CD1c-positive myeloid dendritic cell (primary cell): ENCODE results near the gene MAGI1.
"Not testable (repeated sequence)": the region's sequence is repeated elsewhere in the genome, so short reads cannot be mapped to it uniquely, and the experiment has no call there.

ENCODE experiments used
- DNase-seq: peaks from one replicate; pipeline ENCODE4 v3.0.0-alpha.2; 2016; ENCODE audit errors: extremely low spot score

Gene MAGI1

DNA sequence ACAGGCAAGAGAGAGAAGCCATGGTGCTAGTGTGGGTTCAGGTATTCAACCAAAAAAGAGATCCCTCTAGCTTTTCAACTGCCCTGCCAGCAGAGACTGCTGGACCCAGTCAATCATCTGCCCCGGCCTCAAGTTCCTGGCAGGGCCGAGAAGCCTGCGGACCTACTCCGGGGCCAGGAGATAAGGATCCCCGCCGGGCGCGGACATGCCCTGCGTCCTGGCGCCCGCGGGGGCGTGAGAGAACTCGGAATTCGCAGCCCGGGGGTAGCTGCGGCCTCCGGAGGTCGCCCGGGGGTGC, 821 bp upstream of the MAGI1 start:
- DNase-seq, result no peak

- no peak for DNase-seq
These were observed 363 bp downstream of the MAGI1 start for GRCh38 chr3:66038384-66038725.

DNA sequence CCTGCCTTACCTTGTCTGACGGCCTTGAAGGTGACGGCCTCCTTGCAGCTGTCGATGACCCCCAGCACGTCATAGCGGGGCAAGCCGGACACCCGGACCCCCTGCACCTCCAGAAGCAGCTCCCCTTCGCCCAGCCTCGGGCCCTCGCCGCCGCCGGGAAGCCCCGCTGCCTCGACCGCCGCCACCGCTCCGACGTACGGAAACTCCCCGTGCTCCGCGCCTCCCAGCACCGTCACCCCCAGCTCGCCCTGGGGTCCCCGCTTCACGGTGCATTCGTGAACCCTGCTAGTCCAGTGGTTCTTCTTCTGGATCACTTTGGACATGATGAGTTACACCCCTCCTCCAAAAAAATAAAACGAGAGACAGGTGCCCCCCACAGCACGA, 740 bp downstream of the MAGI1 start:
- DNase-seq, result no peak

DNA sequence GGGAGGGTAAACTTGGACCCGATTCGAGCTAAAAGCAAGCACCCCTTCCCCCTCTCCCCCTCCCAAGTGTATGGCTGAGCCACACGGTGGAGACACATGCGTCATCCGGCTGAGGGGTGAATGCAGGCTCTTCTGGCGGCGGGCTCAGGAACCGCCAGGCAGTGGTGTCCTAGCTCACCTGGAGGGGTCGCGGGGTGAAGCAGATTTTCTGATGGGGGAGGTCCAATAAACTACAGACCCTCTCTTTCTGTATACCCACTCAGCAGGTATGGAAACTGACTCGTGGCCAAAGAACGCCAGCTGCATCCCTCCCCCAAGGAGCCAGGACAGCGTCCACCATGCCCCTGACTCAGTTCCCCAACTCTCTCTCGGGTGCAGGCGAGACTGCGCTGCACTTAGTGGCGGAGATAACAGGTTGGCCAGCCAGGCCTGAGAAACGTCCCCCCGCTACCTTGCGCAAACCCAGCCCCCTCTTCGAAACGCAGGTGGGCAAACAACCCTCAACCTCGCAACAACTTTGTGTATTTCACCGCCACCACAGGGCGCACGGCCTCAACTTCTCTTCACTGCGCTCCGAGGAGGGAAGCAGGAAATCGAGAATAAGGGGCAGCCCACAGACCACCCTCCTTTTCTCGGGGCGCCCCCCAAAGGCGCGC, 1.3 kb downstream of the MAGI1 start:
- DNase-seq, result no peak

- DNase-seq, result no peak
These were observed 2.1 kb downstream of the MAGI1 start for GRCh38 chr3:66036586-66037148.

GRCh38 chr3:66035763-66036477, 2.8 kb downstream of the MAGI1 start:
- no peak for DNase-seq

- no peak for DNase-seq
These were observed 5.2 kb downstream of the MAGI1 start for GRCh38 chr3:66033241-66034138.

DNA sequence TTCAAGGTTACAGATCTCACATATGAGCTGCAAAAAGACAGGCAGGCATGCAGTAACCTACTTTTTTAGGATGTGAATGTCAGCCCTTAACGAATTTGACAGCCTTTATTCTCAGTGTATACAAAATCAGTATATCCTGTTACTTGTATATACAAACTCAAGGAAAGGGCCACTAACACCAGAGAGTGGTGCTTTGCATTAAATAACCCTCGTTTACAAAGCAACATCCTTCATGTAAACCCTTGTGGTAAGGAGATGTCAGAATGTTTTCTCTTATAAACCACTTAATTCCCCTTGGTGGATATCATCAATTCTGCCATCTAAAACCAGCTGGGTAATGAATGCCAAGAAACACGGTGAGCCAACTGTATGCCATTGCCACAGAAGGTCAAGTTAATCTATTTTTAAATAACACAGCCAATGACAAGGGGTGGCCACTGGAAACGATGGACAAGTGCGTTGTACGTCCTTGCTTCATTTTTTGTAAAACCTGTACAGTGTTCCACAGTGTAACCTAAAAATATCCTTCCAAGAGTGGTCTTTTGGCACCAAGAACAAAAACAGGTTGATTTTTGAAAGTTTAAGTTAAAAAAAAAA, 7.5 kb downstream of the MAGI1 start:
- DNase-seq, result no peak

GRCh38 chr3:66029443-66029842, 9.3 kb downstream of the MAGI1 start:
- no peak for DNase-seq

- DNase-seq, result no peak
These were observed 9.7 kb downstream of the MAGI1 start for GRCh38 chr3:66029014-66029413.

DNA sequence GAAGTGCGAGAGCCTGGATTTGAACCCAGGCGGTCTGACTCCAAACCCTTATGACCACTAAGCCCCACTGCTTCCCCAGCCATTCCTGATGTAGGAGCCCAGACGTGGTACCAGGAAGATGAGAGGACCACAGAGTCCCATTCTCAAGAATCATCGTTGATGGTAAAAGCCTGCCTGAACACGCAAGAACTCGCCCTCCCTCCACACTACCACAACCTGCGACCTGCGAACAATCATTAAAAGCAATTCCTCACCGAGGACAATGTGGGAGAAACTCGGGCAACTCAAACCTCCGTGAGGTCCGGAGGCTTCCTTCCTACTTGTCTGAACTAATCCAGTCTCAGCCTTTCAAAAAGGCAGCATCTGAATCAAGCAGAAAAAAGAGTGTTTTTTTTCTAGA, 10.3 kb downstream of the MAGI1 start:
- DNase-seq, result no peak

- not testable (repeated sequence) for DNase-seq
These were observed 11.6 kb downstream of the MAGI1 start for GRCh38 chr3:66027099-66027498.

- no peak for DNase-seq
These were observed 14.9 kb downstream of the MAGI1 start for GRCh38 chr3:66023738-66024385.

DNA sequence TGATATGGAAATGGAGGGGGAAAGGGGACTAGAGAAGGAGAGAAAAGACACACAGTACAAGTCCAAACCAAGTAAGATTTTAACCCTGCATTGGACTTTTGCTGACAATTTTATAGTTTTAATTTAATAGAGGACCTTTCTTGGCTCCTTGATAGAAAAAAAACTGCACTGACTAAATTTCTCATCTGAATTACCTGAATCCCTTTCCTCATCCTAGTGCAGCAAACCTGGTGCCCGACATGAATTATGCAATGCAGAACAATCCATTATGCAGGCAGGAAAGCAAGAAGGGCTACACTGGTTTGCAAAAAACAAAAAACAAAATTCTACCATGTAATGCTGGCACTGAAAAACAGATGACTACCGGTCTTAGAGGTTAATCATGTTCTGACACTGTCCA, 15.5 kb downstream of the MAGI1 start:
- no peak for DNase-seq

DNA sequence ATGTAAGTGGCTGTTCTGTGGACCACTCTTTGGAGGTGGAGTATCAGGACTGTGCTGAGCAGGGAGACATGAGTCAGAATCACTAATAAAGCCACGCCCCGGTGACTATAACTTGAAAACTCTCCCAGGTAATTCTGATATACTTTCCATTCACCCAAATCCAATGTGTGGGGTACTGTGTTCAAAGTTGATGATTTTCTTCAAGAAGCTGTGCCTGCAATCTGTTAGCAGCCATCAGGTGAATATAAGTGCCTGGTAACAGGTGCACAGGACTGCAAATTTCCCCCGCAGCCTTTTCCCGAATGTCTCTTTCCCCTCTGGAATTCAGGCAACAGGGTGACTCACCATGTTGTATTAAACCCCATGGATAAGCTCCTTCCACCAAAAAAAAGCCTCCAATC, 17.0 kb downstream of the MAGI1 start:
- DNase-seq, result no peak

DNA sequence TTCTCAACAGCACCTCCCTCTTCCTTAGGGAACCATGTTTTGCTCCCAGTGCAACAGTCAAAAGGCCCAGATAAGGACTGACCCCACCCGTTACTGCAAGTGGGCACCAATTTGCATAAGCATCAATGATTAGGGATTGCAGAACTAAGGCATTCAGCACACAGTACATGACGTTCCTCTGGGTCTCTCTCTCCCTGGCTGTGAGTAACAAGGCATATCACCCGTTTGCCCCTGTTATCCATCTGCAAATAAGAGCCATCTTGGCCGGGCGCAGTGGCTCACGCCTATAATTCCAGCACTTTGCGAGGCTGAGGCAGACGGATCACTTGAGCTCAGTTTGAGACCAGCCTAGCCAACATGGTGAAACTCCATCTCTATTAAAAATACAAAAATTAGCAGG, 18.8 kb downstream of the MAGI1 start:
- no peak for DNase-seq

DNA sequence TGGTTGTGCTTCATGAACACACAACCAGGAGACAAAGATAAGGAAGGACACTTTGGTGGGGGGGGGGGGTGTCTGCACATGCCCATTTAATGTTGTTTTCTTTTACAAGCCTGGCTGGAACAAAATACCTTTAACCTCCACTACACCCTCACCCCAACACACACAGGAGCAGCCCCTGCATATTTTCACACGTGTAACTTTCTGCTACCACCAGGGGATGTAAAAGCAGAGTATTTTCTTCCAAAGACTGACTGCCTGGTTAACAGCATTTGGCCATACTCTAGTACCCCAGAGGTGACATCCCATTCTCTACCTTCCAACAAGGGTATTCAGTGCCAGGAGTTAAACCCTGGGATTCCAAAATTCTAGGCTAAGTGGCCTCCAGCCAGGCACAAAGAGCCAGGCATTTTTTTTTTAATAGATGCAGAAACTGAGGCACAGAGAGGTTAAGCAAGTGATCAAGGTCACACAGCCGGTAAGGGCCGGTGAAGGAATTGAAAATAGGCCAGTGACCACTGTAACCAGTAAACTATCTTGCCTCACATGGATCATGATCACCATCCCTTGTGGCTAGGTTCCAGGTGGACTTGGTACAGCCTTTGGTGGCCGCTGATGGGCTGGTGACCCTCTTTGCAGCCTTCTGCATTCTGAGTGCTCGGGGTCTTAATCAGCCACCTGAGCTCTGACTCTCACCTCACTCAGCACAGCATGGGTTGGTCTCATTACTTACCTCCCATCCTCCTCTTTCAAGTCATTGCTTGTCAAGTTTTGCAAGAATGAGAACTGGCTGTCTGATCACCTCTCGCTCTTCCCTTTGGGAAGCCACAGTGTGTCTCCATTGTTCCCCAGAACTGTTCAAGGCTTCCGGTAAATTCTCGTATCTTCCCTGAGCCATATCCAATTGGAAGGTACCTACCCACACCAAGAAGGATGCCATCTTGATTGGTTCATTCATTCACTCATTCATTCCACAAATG, 20.4 kb downstream of the MAGI1 start:
- DNase-seq, result no peak

DNA sequence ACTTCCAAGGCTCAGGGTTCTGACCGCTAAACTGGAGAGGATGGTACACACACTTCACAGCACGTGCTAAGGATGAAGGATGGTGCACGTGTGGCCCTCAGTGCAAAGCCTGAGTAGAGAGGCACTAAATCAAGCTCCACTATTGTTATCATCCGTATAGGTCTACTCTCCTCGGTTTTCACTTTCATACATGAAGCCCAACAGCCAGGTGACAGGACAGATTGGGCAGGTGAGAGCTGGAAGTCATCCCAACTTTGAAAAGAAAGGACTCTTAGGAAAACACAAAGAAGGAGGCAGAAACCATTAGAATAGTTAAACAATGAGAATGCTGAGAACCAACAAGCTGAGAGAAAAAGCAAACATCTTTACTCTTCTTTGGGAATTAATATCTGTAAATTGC, 21.1 kb downstream of the MAGI1 start:
- no peak for DNase-seq

- no peak for DNase-seq
These were observed 21.6 kb downstream of the MAGI1 start for GRCh38 chr3:66017084-66017483.

DNA sequence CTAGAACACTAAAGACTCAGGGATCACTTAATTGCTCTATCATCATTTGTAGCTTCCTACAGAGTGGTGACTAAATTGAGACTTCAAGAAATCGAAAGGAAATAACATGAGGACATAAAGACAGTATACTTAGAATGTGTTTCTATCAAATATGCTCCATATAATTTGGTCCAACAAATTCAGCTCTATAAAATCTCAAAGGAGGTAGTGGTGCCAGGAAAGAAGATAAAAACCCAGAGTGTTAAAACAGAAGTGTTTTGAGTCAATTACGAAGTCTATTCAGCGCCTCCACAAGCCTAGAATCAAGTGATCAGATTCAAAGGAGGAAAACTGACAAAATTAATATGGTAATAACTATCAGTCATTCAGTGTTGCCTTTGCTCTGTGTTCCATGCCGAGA, 22.9 kb downstream of the MAGI1 start:
- no peak for DNase-seq

DNA sequence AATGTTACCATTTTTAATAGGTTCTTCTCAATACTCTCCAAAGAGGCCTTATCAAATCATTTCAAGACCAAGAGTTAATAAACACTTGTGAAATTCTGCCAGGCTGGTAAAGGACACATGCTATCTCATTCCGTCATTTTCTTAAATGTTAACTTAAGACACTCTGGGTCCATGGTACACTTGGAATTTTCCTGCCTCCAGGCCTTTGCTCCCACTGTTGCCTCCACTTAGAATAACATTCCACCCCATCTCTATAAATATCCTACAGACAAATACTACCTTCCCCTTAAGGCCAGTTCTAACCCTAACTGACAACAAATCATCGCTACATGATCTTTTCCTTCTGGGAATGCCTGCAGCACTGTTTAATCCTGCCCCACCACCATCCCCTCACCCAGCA, 24.1 kb downstream of the MAGI1 start:
- DNase-seq, result no peak
